Naive B cell (primary cell): Measurements from ENCODE around the gene CACNA1B. TPM values are rescaled to one million over a fixed set of nuclear protein-coding genes. Genes with fewer than 3 reads are reported as not detected.

Experiments used
- ATAC-seq, 2 donors: fragments of 150-1000 bp; cut with Tn5 transposase; 2 replicates each; pipeline ENCODE4 v1.10.0; 2021; ENCODE audit warnings: low read depth in 2 of 2, mild to moderate bottlenecking in 2 of 2, moderate library complexity in 2 of 2
- DNase-seq: peaks from one replicate; pipeline ENCODE4 v3.0.0; 2022
- H3K27ac Mint-ChIP-seq, 6 donors: one replicate each; pipeline ENCODE4 v1.8.0; 2020 to 2022; ENCODE audit warnings: mild to moderate bottlenecking in 6 of 6, mixed read lengths in 6 of 6, moderate library complexity in 5 of 6, inconsistent platforms in 2 of 6
- H3K27me3 Mint-ChIP-seq, 3 donors: one replicate each; pipeline ENCODE4 v1.8.0; 2021 to 2022; ENCODE audit warnings: mixed read lengths in 3 of 3, mild to moderate bottlenecking in 1 of 3
- H3K36me3 Mint-ChIP-seq, 2 donors: one replicate each; pipeline ENCODE4 v1.8.0; 2020 to 2022; ENCODE audit warnings: mixed read lengths in 2 of 2, inconsistent platforms in 1 of 2, mild to moderate bottlenecking in 1 of 2
- H3K4me1 Mint-ChIP-seq, 3 donors: one replicate each; pipeline ENCODE4 v1.8.0; 2020 to 2022; ENCODE audit warnings: mixed read lengths in 3 of 3, inconsistent platforms in 1 of 3, mild to moderate bottlenecking in 1 of 3, moderate library complexity in 1 of 3
- H3K4me3 Mint-ChIP-seq, 8 donors: one replicate each; pipeline ENCODE4 v1.8.0; 2020 to 2022; ENCODE audit warnings: mild to moderate bottlenecking in 8 of 8, mixed read lengths in 8 of 8, moderate library complexity in 8 of 8, inconsistent platforms in 2 of 8
- H3K9me3 Mint-ChIP-seq, 7 donors: one replicate each; pipeline ENCODE4 v1.8.0; 2020 to 2022; ENCODE audit warnings: mixed read lengths in 7 of 7, mild to moderate bottlenecking in 5 of 7, inconsistent platforms in 2 of 7, moderate library complexity in 1 of 7
- polyA plus RNA-seq, 6 donors: library from polyadenylated mRNA; unstranded; fragments of 300-500 nt; fragmentation: Illumina TruSeq; gene quantifications; one replicate each; pipeline ENCODE4 v1.2.3, GENCODE V29; 2021; ENCODE audit warnings: low read depth in 6 of 6

Gene CACNA1B
- polyA plus RNA-seq, 6 donors from 2014 or later = not detected

DNA sequence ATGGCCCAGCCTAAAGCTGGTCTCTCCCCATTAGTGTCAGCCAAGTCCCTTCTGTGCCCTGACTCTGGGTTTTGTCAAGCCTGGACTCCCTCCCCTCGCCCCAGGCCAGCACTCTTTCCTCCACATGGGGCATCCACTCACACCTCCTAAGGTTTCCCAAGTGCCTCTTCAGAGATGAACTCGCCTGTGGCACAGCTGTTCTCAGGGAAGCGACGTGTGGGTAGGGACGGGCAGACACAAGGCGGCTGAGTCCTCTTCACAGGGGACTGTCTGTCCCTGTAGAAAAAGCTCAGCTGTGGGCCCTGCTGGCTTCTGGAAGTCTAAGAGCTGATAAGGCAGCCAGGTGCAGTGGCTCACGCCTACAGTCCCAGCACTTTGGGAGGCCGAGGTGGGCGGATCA, 78.5 kb downstream of the CACNA1B start:
- no peak for DNase-seq
- Mint-ChIP-seq H3K27ac (peak overlapping the region in 1 of 6 donors; percentile 69), H3K9me3 (no peaks in the 10 kb centered on the region), H3K27me3 (peaks cover 4 to 34% (median 24%) of the 10 kb centered on the region in 3 donors), H3K36me3 (no peaks in the 10 kb centered on the region), H3K4me3 (no peak overlapping the region), H3K4me1 (no peaks in the 10 kb centered on the region)
- ATAC-seq = no peak

GRCh38 chr9:137956688-137957385, 79.3 kb downstream of the CACNA1B start:
- no peak overlapping the region for H3K4me3 Mint-ChIP-seq
- H3K27me3 Mint-ChIP-seq = peaks cover 4 to 40% (median 24%) of the 10 kb centered on the region in 3 donors
- H3K4me1 Mint-ChIP-seq = no peaks in the 10 kb centered on the region
- H3K36me3 Mint-ChIP-seq = no peaks in the 10 kb centered on the region
- ATAC-seq (no peak), DNase-seq (no peak)
- no peak overlapping the region for H3K27ac Mint-ChIP-seq
- no peaks in the 10 kb centered on the region for H3K9me3 Mint-ChIP-seq

GRCh38 chr9:137959641-137960411, 82.2 kb downstream of the CACNA1B start:
- H3K4me3 Mint-ChIP-seq = no peak overlapping the region
- DNase-seq (no peak), ATAC-seq (no peak)
- peaks cover 0 to 10% (median 8%) of the 10 kb centered on the region in 7 donors for H3K9me3 Mint-ChIP-seq
- H3K27me3 Mint-ChIP-seq = peaks cover 7 to 32% (median 16%) of the 10 kb centered on the region in 3 donors
- no peak overlapping the region for H3K27ac Mint-ChIP-seq
- H3K36me3 Mint-ChIP-seq = no peaks in the 10 kb centered on the region
- no peaks in the 10 kb centered on the region for H3K4me1 Mint-ChIP-seq

- ATAC-seq (no peak), DNase-seq (no peak)
- H3K27me3 Mint-ChIP-seq = peaks cover 8 to 30% (median 16%) of the 10 kb centered on the region in 3 donors
- no peaks in the 10 kb centered on the region for H3K4me1 Mint-ChIP-seq
- no peak overlapping the region for H3K27ac Mint-ChIP-seq
- H3K4me3 Mint-ChIP-seq = no peak overlapping the region
- H3K9me3 Mint-ChIP-seq = peaks cover 0 to 10% (median 8%) of the 10 kb centered on the region in 7 donors
- no peaks in the 10 kb centered on the region for H3K36me3 Mint-ChIP-seq
Measured at GRCh38 chr9:137960496-137960895, 82.9 kb downstream of the CACNA1B start.

- Mint-ChIP-seq H3K36me3 (no peaks in the 10 kb centered on the region), H3K9me3 (peaks cover 0 to 14% (median 8%) of the 10 kb centered on the region in 7 donors), H3K4me3 (no peak overlapping the region), H3K27ac (peak overlapping the region in 1 of 6 donors; percentile 13), H3K27me3 (peaks cover 13 to 35% (median 31%) of the 10 kb centered on the region in 3 donors), H3K4me1 (no peaks in the 10 kb centered on the region)
- DNase-seq (no peak), ATAC-seq (no peak)
Measured at GRCh38 chr9:137963525-137963924, 85.9 kb downstream of the CACNA1B start.

GRCh38 chr9:137965177-137965795, 87.7 kb downstream of the CACNA1B start:
- peak overlapping the region in 1 of 8 donors; percentile 64 for H3K4me3 Mint-ChIP-seq
- H3K9me3 Mint-ChIP-seq = peaks cover 0 to 14% (median 8%) of the 10 kb centered on the region in 7 donors
- no peak for ATAC-seq
- no peak overlapping the region for H3K27ac Mint-ChIP-seq
- H3K27me3 Mint-ChIP-seq = peaks cover 19 to 44% (median 39%) of the 10 kb centered on the region in 3 donors
- DNase-seq = no peak
- no peaks in the 10 kb centered on the region for H3K4me1 Mint-ChIP-seq
- H3K36me3 Mint-ChIP-seq = no peaks in the 10 kb centered on the region

DNA sequence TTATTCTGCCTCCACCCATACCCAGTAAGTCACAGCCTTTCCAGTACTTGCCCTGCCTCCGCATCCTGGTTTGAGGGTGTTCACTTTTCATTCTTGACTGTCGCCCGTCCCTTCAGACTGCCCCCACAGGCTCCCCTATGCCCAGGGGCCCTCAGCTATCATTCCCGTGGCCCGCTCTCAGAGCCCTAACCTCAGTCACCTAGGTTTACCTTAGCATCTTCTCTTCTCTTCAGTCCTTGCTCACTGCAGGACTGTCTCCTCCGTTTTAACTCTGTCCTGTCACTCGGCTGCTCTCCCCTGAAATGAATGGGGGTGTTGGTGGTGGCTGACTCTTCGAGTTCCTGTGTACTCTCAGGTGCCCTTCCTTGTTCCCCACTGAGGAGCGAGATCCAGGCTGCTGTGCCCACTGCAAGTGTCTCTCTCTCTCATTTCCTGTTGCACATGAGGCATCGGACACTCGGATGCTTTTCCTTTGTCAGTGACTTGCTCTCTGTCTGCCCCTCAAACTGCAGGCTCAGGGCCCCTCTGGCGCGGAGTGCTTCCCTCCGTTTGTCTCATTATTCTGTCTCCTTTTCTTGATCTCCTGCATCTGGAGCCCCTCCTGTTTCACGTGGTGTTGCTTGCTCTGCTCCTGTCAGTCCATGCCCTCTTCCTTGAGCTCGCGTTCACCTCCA, 89.8 kb downstream of the CACNA1B start:
- no peak for DNase-seq
- Mint-ChIP-seq H3K4me1 (no peaks in the 10 kb centered on the region), H3K36me3 (no peaks in the 10 kb centered on the region), H3K27me3 (peaks cover 31 to 55% (median 53%) of the 10 kb centered on the region in 3 donors), H3K4me3 (peak overlapping the region in 1 of 8 donors; percentile 17), H3K9me3 (peaks cover 0 to 12% (median 5%) of the 10 kb centered on the region in 7 donors), H3K27ac (no peak overlapping the region)
- no peak for ATAC-seq

DNA sequence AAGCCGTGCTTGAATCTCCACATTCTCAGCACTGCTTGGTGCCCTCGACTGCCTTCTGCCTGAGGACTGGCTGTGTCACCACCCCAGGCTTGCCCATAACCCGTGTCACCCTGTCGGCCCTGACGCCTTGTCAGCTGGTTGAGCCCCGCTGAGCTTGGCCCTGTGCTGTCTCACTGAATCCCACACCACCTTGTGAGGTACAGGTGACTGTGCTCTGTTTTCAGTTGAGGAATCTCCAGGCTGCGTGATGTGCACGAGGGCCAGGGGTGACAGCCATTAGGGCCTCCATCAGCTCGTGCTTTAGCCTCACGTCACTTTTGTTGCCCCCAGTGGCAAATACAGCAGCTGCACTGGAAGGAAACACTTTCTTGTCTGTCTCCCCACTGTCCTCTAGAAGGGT, 90.7 kb downstream of the CACNA1B start:
- Mint-ChIP-seq H3K36me3 (no peaks in the 10 kb centered on the region), H3K4me3 (no peak overlapping the region), H3K4me1 (no peaks in the 10 kb centered on the region), H3K27ac (no peak overlapping the region), H3K27me3 (peaks cover 31 to 63% (median 53%) of the 10 kb centered on the region in 3 donors), H3K9me3 (peaks cover 0 to 5% (median 3%) of the 10 kb centered on the region in 7 donors)
- ATAC-seq (no peak), DNase-seq (no peak)

GRCh38 chr9:137969008-137969407, 91.4 kb downstream of the CACNA1B start:
- Mint-ChIP-seq H3K36me3 (no peaks in the 10 kb centered on the region), H3K4me1 (no peaks in the 10 kb centered on the region), H3K27me3 (peaks cover 31 to 64% (median 53%) of the 10 kb centered on the region in 3 donors), H3K4me3 (no peak overlapping the region), H3K9me3 (peaks cover 0 to 5% (median 3%) of the 10 kb centered on the region in 7 donors), H3K27ac (peak overlapping the region in 1 of 6 donors; percentile 12)
- no peak for DNase-seq
- ATAC-seq = no peak

DNA sequence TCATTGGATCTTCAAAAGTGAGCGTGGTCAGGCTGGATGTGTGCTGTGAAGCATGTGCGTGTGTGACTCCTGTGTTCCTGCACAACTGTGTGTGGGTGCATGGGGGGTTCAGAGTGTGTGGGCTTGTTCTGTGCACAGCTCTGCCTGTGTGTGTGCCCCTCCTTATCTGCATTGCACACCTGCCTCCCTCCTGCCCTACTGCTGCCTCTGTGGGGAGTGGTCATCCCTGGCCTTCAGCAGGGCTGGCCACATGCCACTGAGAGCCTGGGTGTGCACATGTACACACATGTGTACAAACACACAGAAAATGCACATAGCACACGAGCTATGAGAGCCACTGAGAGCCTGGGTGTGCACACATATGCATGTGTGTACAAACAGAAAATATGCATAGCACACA, 92.1 kb downstream of the CACNA1B start:
- Mint-ChIP-seq H3K27me3 (peaks cover 26 to 57% (median 53%) of the 10 kb centered on the region in 3 donors), H3K4me3 (no peak overlapping the region), H3K4me1 (no peaks in the 10 kb centered on the region), H3K9me3 (peaks cover 0 to 5% (median 0%) of the 10 kb centered on the region in 7 donors), H3K27ac (no peak overlapping the region), H3K36me3 (no peaks in the 10 kb centered on the region)
- ATAC-seq = no peak
- DNase-seq = no peak

- H3K27ac Mint-ChIP-seq = peak overlapping the region in 1 of 6 donors; percentile 11
- no peak for ATAC-seq
- no peak for DNase-seq
- peaks cover 0 to 5% (median 0%) of the 10 kb centered on the region in 7 donors for H3K9me3 Mint-ChIP-seq
- H3K27me3 Mint-ChIP-seq = peaks cover 23 to 57% (median 53%) of the 10 kb centered on the region in 3 donors
- no peaks in the 10 kb centered on the region for H3K36me3 Mint-ChIP-seq
- no peaks in the 10 kb centered on the region for H3K4me1 Mint-ChIP-seq
- no peak overlapping the region for H3K4me3 Mint-ChIP-seq
Measured at GRCh38 chr9:137970098-137970497, 92.5 kb downstream of the CACNA1B start.

DNA sequence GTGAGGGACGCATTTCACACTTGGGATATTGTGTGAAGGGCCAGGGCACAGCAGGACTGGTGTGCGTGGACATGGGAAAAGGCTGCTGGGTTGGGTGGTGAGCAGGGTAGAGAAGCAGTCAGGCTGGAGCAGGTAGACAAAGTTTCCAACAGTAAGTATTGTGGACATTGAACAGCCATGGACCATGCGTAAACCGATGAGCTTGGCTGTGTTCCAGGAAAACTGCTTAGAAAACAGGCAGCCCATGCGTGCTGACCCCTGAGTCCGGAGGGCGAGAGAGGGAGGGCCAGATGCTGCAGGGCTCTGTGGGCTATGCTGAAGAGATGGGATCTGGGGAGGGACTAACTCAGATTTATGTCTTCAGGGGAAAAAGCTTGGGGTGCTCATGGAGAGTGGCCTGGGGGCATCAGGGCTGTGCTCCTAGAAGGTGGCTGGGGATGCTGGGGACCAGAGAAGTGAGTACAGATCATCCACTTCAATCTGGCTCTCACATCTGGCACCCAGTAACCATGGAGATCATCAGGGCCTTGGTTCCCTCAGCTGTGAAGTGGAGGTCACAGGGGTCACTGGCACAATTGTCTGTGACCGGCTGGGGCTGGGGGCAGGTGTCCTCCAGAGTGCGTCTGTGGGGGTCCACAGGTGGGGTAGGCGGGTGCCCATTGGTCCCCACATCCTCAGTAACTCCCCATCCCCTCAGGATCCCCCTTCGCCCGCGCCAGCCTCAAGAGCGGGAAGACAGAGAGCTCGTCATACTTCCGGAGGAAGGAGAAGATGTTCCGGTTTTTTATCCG, 93.3 kb downstream of the CACNA1B start:
- Mint-ChIP-seq H3K27me3 (peaks cover 23 to 57% (median 53%) of the 10 kb centered on the region in 3 donors), H3K27ac (no peak overlapping the region), H3K4me1 (no peaks in the 10 kb centered on the region), H3K9me3 (peaks cover 0 to 5% (median 0%) of the 10 kb centered on the region in 7 donors), H3K36me3 (no peaks in the 10 kb centered on the region), H3K4me3 (no peak overlapping the region)
- ATAC-seq (no peak), DNase-seq (no peak)
